WTC11 (cell line): ENCODE measurements around the gene CYBA. TPM values are rescaled to one million over a fixed set of nuclear protein-coding genes. Genes with fewer than 3 reads are reported as not detected.

ENCODE experiments used
- ATAC-seq: fragments of 200-7000 bp; cut with Tn5 transposase; 2 replicates; pipeline ENCODE4 v1.10.0; 2021; ENCODE audit warnings: mild to moderate bottlenecking, moderate library complexity
- CTCF ChIA-PET: fragments of 300-600 bp; sonication (Branson Sonifier 250); formaldehyde crosslinking; loops from one replicate; lab custom pipeline; 2021; ENCODE audit warnings: antibody characterized with exemption; lab: Charles Lee
- POLR2A ChIA-PET: fragments of 350-600 bp; sonication (Branson Sonifier 250); formaldehyde crosslinking; loops from one replicate; lab custom pipeline; 2021; ENCODE audit warnings: antibody characterized with exemption; lab: Charles Lee
- DNase-seq: peaks from one replicate; pipeline ENCODE4 v3.0.0; 2021; ENCODE audit warnings: low spot score
- H3K27ac Mint-ChIP-seq: 2 replicates; pipeline ENCODE4 v1.8.0; 2021; ENCODE audit warnings: mixed read lengths
- H3K27me3 Mint-ChIP-seq: 2 replicates; pipeline ENCODE4 v1.8.0; 2021; ENCODE audit warnings: low read depth, mild to moderate bottlenecking, moderate library complexity, mixed read lengths
- H3K36me3 Mint-ChIP-seq: 2 replicates; pipeline ENCODE4 v1.8.0; 2021; ENCODE audit warnings: mixed read lengths
- H3K4me1 Mint-ChIP-seq: 2 replicates; pipeline ENCODE4 v1.8.0; 2022; ENCODE audit warnings: mixed read lengths
- H3K4me3 Mint-ChIP-seq: 2 replicates; pipeline ENCODE4 v1.8.0; 2021; ENCODE audit warnings: mild to moderate bottlenecking, moderate library complexity, mixed read lengths
- H3K9me3 Mint-ChIP-seq: 2 replicates; pipeline ENCODE4 v1.8.0; 2021; ENCODE audit warnings: mixed read lengths
- ARID4B ChIP-seq: sonication (generic); formaldehyde crosslinking; IDR thresholded peaks from 2 replicates; pipeline ENCODE4 v1.8.0; 2023; ENCODE audit warnings: missing genetic modification reagents, mild to moderate bottlenecking, borderline replicate concordance
- ATF1 ChIP-seq: sonication (generic); formaldehyde crosslinking; IDR thresholded peaks from 2 replicates; pipeline ENCODE4 v1.8.1; 2023; ENCODE audit warnings: mild to moderate bottlenecking, moderate library complexity, missing genetic modification reagents
- CREB1 ChIP-seq: sonication (generic); formaldehyde crosslinking; IDR thresholded peaks from 2 replicates; pipeline ENCODE4 v1.8.0; 2023; ENCODE audit warnings: mild to moderate bottlenecking, missing genetic modification reagents
- CREM ChIP-seq: sonication (generic); formaldehyde crosslinking; IDR thresholded peaks from 2 replicates; pipeline ENCODE4 v1.8.1; 2022; ENCODE audit warnings: mild to moderate bottlenecking, missing genetic modification reagents, moderate library complexity
- CTCF ChIP-seq: fragments of 200-600 bp; IDR thresholded peaks from 2 replicates; pipeline ENCODE4 v1.8.0; 2022; ENCODE audit warnings: antibody characterized with exemption
- EMX1 ChIP-seq: fragments of 250-450 bp; sonication (Bioruptor Pico); IDR thresholded peaks from 2 replicates; pipeline ENCODE4 v1.8.0; 2021; ENCODE audit warnings: mild to moderate bottlenecking
- ETV6 ChIP-seq: sonication (generic); formaldehyde crosslinking; IDR thresholded peaks from 2 replicates; pipeline ENCODE4 v1.8.1; 2022; ENCODE audit warnings: mild to moderate bottlenecking, missing genetic modification reagents
- FOXK1 ChIP-seq: sonication (generic); formaldehyde crosslinking; IDR thresholded peaks from 2 replicates; pipeline ENCODE4 v1.8.0; 2022; ENCODE audit warnings: mild to moderate bottlenecking, moderate library complexity, missing genetic modification reagents
- HMGA2 ChIP-seq: fragments of 250-450 bp; sonication (Bioruptor Pico); IDR thresholded peaks from 2 replicates; pipeline ENCODE4 v1.4.0; 2021; ENCODE audit warnings: mild to moderate bottlenecking, moderate library complexity
- KAT7 ChIP-seq: sonication (generic); formaldehyde crosslinking; IDR thresholded peaks from 2 replicates; pipeline ENCODE4 v1.8.1; 2023; ENCODE audit warnings: missing genetic modification reagents, mild to moderate bottlenecking, borderline replicate concordance
- MAX ChIP-seq: sonication (generic); formaldehyde crosslinking; IDR thresholded peaks from 2 replicates; pipeline ENCODE4 v1.8.0; 2022; ENCODE audit warnings: mild to moderate bottlenecking, missing genetic modification reagents
- MLX ChIP-seq: sonication (generic); formaldehyde crosslinking; IDR thresholded peaks from 2 replicates; pipeline ENCODE4 v1.8.1; 2023; ENCODE audit warnings: mild to moderate bottlenecking, missing genetic modification reagents, moderate library complexity
- NFATC4 ChIP-seq: fragments of 250-450 bp; sonication (Bioruptor Pico); IDR thresholded peaks from 2 replicates; pipeline ENCODE4 v1.9.0; 2021; ENCODE audit warnings: mild to moderate bottlenecking
- OVOL2 ChIP-seq: fragments of 250-450 bp; sonication (Bioruptor Pico); IDR thresholded peaks from 2 replicates; pipeline ENCODE4 v1.9.0; 2021; ENCODE audit warnings: mild to moderate bottlenecking, borderline replicate concordance
- RELA ChIP-seq: sonication (generic); formaldehyde crosslinking; IDR thresholded peaks from 2 replicates; pipeline ENCODE4 v1.8.1; 2022; ENCODE audit warnings: missing genetic modification reagents, mild to moderate bottlenecking, borderline replicate concordance
- RORB ChIP-seq: fragments of 250-450 bp; sonication (Bioruptor Pico); IDR thresholded peaks from 2 replicates; pipeline ENCODE4 v1.9.0; 2021; ENCODE audit warnings: mild to moderate bottlenecking
- SP1 ChIP-seq: sonication (generic); formaldehyde crosslinking; conservative IDR thresholded peaks from 2 replicates; pipeline ENCODE4 v1.8.1; 2022; ENCODE audit warnings: missing genetic modification reagents
- STAT6 ChIP-seq: sonication (generic); formaldehyde crosslinking; conservative IDR thresholded peaks from 2 replicates; pipeline ENCODE4 v1.8.1; 2023; ENCODE audit warnings: mild to moderate bottlenecking, low read depth, missing genetic modification reagents, moderate library complexity
- TCF7 ChIP-seq: sonication (generic); formaldehyde crosslinking; IDR thresholded peaks from 2 replicates; pipeline ENCODE4 v1.8.0; 2022; ENCODE audit warnings: mild to moderate bottlenecking, low read depth, missing genetic modification reagents, moderate library complexity
- TP53 ChIP-seq: sonication (generic); formaldehyde crosslinking; IDR thresholded peaks from 2 replicates; pipeline ENCODE4 v1.8.1; 2023; ENCODE audit warnings: mild to moderate bottlenecking, missing genetic modification reagents
- ZMAT4 ChIP-seq: fragments of 250-450 bp; sonication (Bioruptor Pico); IDR thresholded peaks from 2 replicates; pipeline ENCODE4 v1.9.0; 2021; ENCODE audit warnings: mild to moderate bottlenecking
- ZNF138 ChIP-seq: sonication (generic); formaldehyde crosslinking; conservative IDR thresholded peaks from 2 replicates; pipeline ENCODE4 v1.8.1; 2022; ENCODE audit warnings: mild to moderate bottlenecking, moderate library complexity, missing genetic modification reagents
- ZNF512 ChIP-seq: sonication (generic); formaldehyde crosslinking; IDR thresholded peaks from 2 replicates; pipeline ENCODE4 v1.8.1; 2022; ENCODE audit warnings: missing genetic modification reagents, borderline replicate concordance
- total RNA-seq: library from RNA; stranded (reverse); gene quantifications from 3 replicates; pipeline ENCODE4 v1.2.3, GENCODE V29; 2021

Gene CYBA
- total RNA-seq, 1 experiment from 2014 or later, result 169 TPM

GRCh38 chr16:88665148-88665547, 14.3 kb upstream of the CYBA start (continued):
- TF ChIP-seq ARID4B (CRISPR knock-in tag) (no peak), HMGA2 (no peak)

GRCh38 chr16:88662843-88663606, 12.2 kb upstream of the CYBA start, which contains the start of gene MVD:
TSS of gene MVD (minus strand) at chr16:88663091. CDS start at chr16:88663080, 11 bp downstream.
- ATAC-seq, result peak; percentile 97
- no peaks in the 10 kb centered on the region; the same call in 1 of the 2 replicates for H3K27me3 Mint-ChIP-seq
- ChIA-PET CTCF (interaction anchor here (0.5 to 2.6 kb wide), 9 partner anchors 9 to 121 kb away, joined by 3 to 25 read pairs (median 4); no protein-coding TSS in a partner anchor), POLR2A (interaction anchor here (0.8 to 1.3 kb wide), 3 partner anchors 8 to 42 kb away, joined by 3 to 4 read pairs (median 3); no protein-coding TSS in a partner anchor)
- peak within 1 kb of the TSS; percentile 83 for H3K4me3 Mint-ChIP-seq
- H3K36me3 Mint-ChIP-seq, result peaks cover 8% of the 10 kb centered on the region
- peak within 1 kb of the TSS; percentile 93 for H3K27ac Mint-ChIP-seq
- H3K4me1 Mint-ChIP-seq, result peaks cover 19% of the 10 kb centered on the region
- H3K9me3 Mint-ChIP-seq, result no peaks in the 10 kb centered on the region
- peak; percentile 98 for DNase-seq
- TF ChIP-seq RORB, result no peak
- TF ChIP-seq FOXK1 (CRISPR knock-in tag), result peak; percentile 90
- TF ChIP-seq TCF7 (CRISPR knock-in tag), result 0 out of 2 replicates have a peak, but pooled peaks have one; percentile 24
- TF ChIP-seq ZNF512, result no peak
- TF ChIP-seq ETV6 (CRISPR knock-in tag), result peak; percentile 59
- no peak for TF ChIP-seq CREB1 (CRISPR knock-in tag)
- no peak for TF ChIP-seq ZMAT4
- no peak for TF ChIP-seq OVOL2 (CRISPR knock-in tag)
- TF ChIP-seq KAT7, result no peak
- TF ChIP-seq MAX (CRISPR knock-in tag), result peak; percentile 83; the same call in 1 of the 2 replicates
- no peak for TF ChIP-seq NFATC4 (CRISPR knock-in tag)
- TF ChIP-seq CREM (CRISPR knock-in tag), result peak; percentile 92
- TF ChIP-seq ZNF138 (CRISPR knock-in tag), result no peak
- no peak for TF ChIP-seq MLX (CRISPR knock-in tag)
- TF ChIP-seq ATF1 (CRISPR knock-in tag), result no peak
- TF ChIP-seq CTCF, result no peak
- no peak for TF ChIP-seq TP53 (CRISPR knock-in tag)
- TF ChIP-seq RELA (CRISPR knock-in tag), result no peak
- TF ChIP-seq STAT6 (CRISPR knock-in tag), result no peak
- TF ChIP-seq EMX1, result no peak
- peak; percentile 100 for TF ChIP-seq SP1 (CRISPR knock-in tag)
